K562 (cell line): ENCODE data around the gene SLC25A45. TPM values are rescaled to one million over a fixed set of nuclear protein-coding genes. Genes with fewer than 3 reads are reported as not detected.
A peak's percentile ranks its signal among the peaks of the same experiment; 100 is the strongest.

Source experiments
- ARHGAP35 ChIP-seq: fragments of 450-650 bp; IDR thresholded peaks from 2 replicates; pipeline ENCODE4 v1.6.1; 2018; ENCODE audit not compliant: partially characterized antibody
- ARNT ChIP-seq, 2 experiments: fragments of 450-650 bp; IDR thresholded peaks; 2 replicates each; pipeline ENCODE4 v1.6.1; 2016; ENCODE audit warnings: mild to moderate bottlenecking in 1 of 2
- BACH1 ChIP-seq: fragments of 200-800 bp; sonication (Bioruptor generic); IDR thresholded peaks from 2 replicates; pipeline ENCODE4 v1.6.1; 2016; ENCODE audit warnings: missing genetic modification characterization, missing compliant biosample characterization
- CBX1 ChIP-seq: sonication (generic); IDR thresholded peaks from 2 replicates; pipeline ENCODE4 v1.6.1; 2016; ENCODE audit warnings: antibody characterized with exemption, low read depth, mild to moderate bottlenecking
- ELK1 ChIP-seq: sonication (generic); formaldehyde crosslinking; IDR thresholded peaks from 2 replicates; pipeline ENCODE4 v1.8.1; 2022; ENCODE audit warnings: missing genetic modification reagents
- GATA2 ChIP-seq: sonication (generic); formaldehyde crosslinking; IDR thresholded peaks from 2 replicates; pipeline ENCODE4 v1.4.0; 2020; ENCODE audit warnings: mild to moderate bottlenecking, missing genetic modification reagents
- GTF2E2 ChIP-seq: fragments of 200-800 bp; sonication (Bioruptor generic); IDR thresholded peaks from 2 replicates; pipeline ENCODE4 v1.6.1; 2016; ENCODE audit warnings: missing genetic modification characterization, missing compliant biosample characterization
- HLTF ChIP-seq: fragments of 450-650 bp; IDR thresholded peaks from 2 replicates; pipeline ENCODE4 v1.6.1; 2016
- HOXB6 ChIP-seq: fragments of 250-450 bp; sonication (Bioruptor Pico); IDR thresholded peaks from 2 replicates; pipeline ENCODE4 v1.5.1; 2022; ENCODE audit warnings: mild to moderate bottlenecking, borderline replicate concordance
- ILF3 ChIP-seq: fragments of 450-650 bp; IDR thresholded peaks from 2 replicates; pipeline ENCODE4 v1.6.1; 2018; ENCODE audit warnings: antibody characterized with exemption, mild to moderate bottlenecking, moderate library complexity, borderline replicate concordance
- ILK ChIP-seq: fragments of 450-650 bp; IDR thresholded peaks from 2 replicates; pipeline ENCODE4 v1.6.1; 2016; ENCODE audit warnings: missing genetic modification characterization, low read depth, mild to moderate bottlenecking, missing compliant biosample characterization, moderate library complexity, borderline replicate concordance
- KDM5B ChIP-seq: fragments of 200-600 bp; sonication (generic); IDR thresholded peaks from 2 replicates; pipeline ENCODE4 v1.6.1; 2012; ENCODE audit warnings: low read depth, mild to moderate bottlenecking, moderate library complexity, low read length, control low read depth, inconsistent platforms; ENCODE audit not compliant: insufficient replicate concordance
- NCOA4 ChIP-seq: fragments of 450-650 bp; IDR thresholded peaks from 2 replicates; pipeline ENCODE4 v1.6.1; 2018; ENCODE audit warnings: mild to moderate bottlenecking; ENCODE audit not compliant: partially characterized antibody
- NFIC ChIP-seq: fragments of 450-650 bp; IDR thresholded peaks from 2 replicates; pipeline ENCODE4 v1.6.1; 2017; ENCODE audit warnings: mild to moderate bottlenecking, inconsistent platforms
- NR4A1 ChIP-seq, 2 experiments: fragments of 250-450 bp in 1 of 2; fragments of 450-650 bp in 1 of 2; sonication (Bioruptor Pico) in 1 of 2; IDR thresholded peaks; 2 replicates each; pipeline versions ENCODE4 v1.4.0 to v1.6.1; 2016 to 2020; ENCODE audit warnings: mild to moderate bottlenecking in 2 of 2, missing compliant biosample characterization in 1 of 2, missing genetic modification characterization in 1 of 2, moderate library complexity in 1 of 2
- PRDM10 ChIP-seq: fragments of 450-650 bp; IDR thresholded peaks from 2 replicates; pipeline ENCODE4 v1.6.1; 2018; ENCODE audit not compliant: partially characterized antibody
- RBM39 ChIP-seq: fragments of 200-400 bp; formaldehyde crosslinking; optimal IDR thresholded peaks from 2 replicates; pipeline ENCODE3; 2018; ENCODE audit warnings: low read depth, low read length
- SMAD1 ChIP-seq: fragments of 150-350 bp; IDR thresholded peaks from 2 replicates; pipeline ENCODE4 v1.6.1; 2014; ENCODE audit warnings: low read length, low read depth; ENCODE audit not compliant: partially characterized antibody
- SMAD3 ChIP-seq: fragments of 450-650 bp; formaldehyde crosslinking; conservative IDR thresholded peaks from 2 replicates; pipeline ENCODE4 v1.4.0; 2020; ENCODE audit warnings: mild to moderate bottlenecking
- SOX6 ChIP-seq: fragments of 450-650 bp; IDR thresholded peaks from 2 replicates; pipeline ENCODE4 v1.6.1; 2014; ENCODE audit warnings: mild to moderate bottlenecking
- STAT5A ChIP-seq: IDR thresholded peaks from 2 replicates; pipeline ENCODE4 v1.6.1; 2012; ENCODE audit warnings: low read length, inconsistent platforms, borderline replicate concordance
- THRA ChIP-seq: fragments of 450-650 bp; IDR thresholded peaks from 2 replicates; pipeline ENCODE4 v1.6.1; 2017; ENCODE audit warnings: mild to moderate bottlenecking, moderate library complexity
- WHSC1 ChIP-seq: IDR thresholded peaks from one replicate; pipeline ENCODE4 v1.6.1; 2012; ENCODE audit warnings: low read length, control low read depth, inconsistent platforms
- XRCC3 ChIP-seq: fragments of 450-650 bp; IDR thresholded peaks from 2 replicates; pipeline ENCODE4 v1.6.1; 2017; ENCODE audit warnings: mild to moderate bottlenecking, moderate library complexity
- ZNF146 ChIP-seq: IDR thresholded peaks from one replicate; pipeline ENCODE4 v1.6.1; 2018; ENCODE audit warnings: missing compliant biosample characterization; ENCODE audit not compliant: unreplicated experiment
- polyA plus RNA-seq, 8 experiments: library from polyadenylated mRNA; depleted of rRNA in 4 of 8; stranded (reverse) in 5 of 8; unstranded in 3 of 8; fragments of >200 nt; fragmentation: Nextera tagmentation in 2 of 8; fragmentation: Illumina TruSeq in 1 of 8; extraction: Ambion mirVana in 2 of 8; extraction: Trizol in 1 of 8; gene quantifications; 2 replicates each; pipeline versions ENCODE4 v1.2.1 to v1.2.3, GENCODE V29; 2011 to 2014; ENCODE audit warnings: inconsistent platforms in 1 of 8, missing spikeins in 1 of 8
- total RNA-seq, 7 experiments: library from RNA; depleted of rRNA in 6 of 7; stranded (reverse); fragments of >200 nt in 6 of 7; fragmentation: Illumina TruSeq in 2 of 7; extraction: Trizol in 2 of 7; gene quantifications; 2 replicates each; pipeline versions ENCODE4 v1.2.1 to v1.2.3, GENCODE V29; 2011 to 2021; ENCODE audit warnings: low replicate concordance in 1 of 7

The SLC25A45 gene
- total and polyA plus RNA-seq, 9 of the 15 experiments (the other 6 are each of a cell fraction or from before 2014, with no cell fraction given) = 0.15 to 2.3 (median 0.68) TPM

GRCh38 chr11:65416341-65416824 lies 33.9 kb upstream of the SLC25A45 start (continued):
- TF ChIP-seq THRA (no peak), BACH1 (tag) (no peak), SMAD1 (no peak), CBX1 (no peak), STAT5A (no peak), HOXB6 (CRISPR knock-in tag) (no peak), SMAD3 (CRISPR knock-in tag) (peak; percentile 74; the same call in 1 of the 2 replicates), NCOA4 (no peak), PRDM10 (no peak), HLTF (no peak), ILF3 (no peak), SOX6 (peak; percentile 46; the same call in 1 of the 2 replicates), GATA2 (CRISPR knock-in tag) (no peak), NFIC (no peak), RBM39 (no peak), NR4A1 (CRISPR knock-in tag; IDR thresholded peaks at IDR 0.05) (peak; percentile 86; the same call in 1 of the 2 replicates), NR4A1 (tag; IDR thresholded peaks at IDR 0.05) (no peak; the same call in 1 of the 2 replicates), ARHGAP35 (no peak), XRCC3 (no peak), KDM5B (no peak), ZNF146 (CRISPR knock-in tag) (no peak), ILK (tag) (no peak), ELK1 (CRISPR knock-in tag) (no peak), GTF2E2 (tag) (no peak), WHSC1 (no peak), ARNT (IDR thresholded peaks at IDR 0.05) (no peak)
